H1 (cell line): ENCODE measurements around the gene SLFN12L. TPM values are rescaled to one million over a fixed set of nuclear protein-coding genes. Genes with fewer than 3 reads are reported as not detected.

Experiments used
- BACH1 ChIP-seq: IDR thresholded peaks from 2 replicates; pipeline ENCODE4 v1.6.1; 2012; ENCODE audit warnings: low read length, improper control_type of control experiment
- BRCA1 ChIP-seq: IDR thresholded peaks from 2 replicates; pipeline ENCODE4 v1.6.1; 2012; ENCODE audit warnings: low read depth, low read length, improper control_type of control experiment
- CBX5 ChIP-seq: fragments of 300-800, 300-1000 bp; sonication (generic); IDR thresholded peaks from 2 replicates; pipeline ENCODE4 v1.7.1; 2016; ENCODE audit warnings: antibody characterized with exemption, low read length, low read depth
- CEBPB ChIP-seq: IDR thresholded peaks from 2 replicates; pipeline ENCODE4 v1.6.1; 2012; ENCODE audit warnings: low read depth, low read length
- CTCF ChIP-seq, 3 experiments: IDR thresholded peaks; 1 replicate in 2 of 3; 2 replicates in 1 of 3; pipeline versions ENCODE4 v1.5.1 to v1.6.1; 2011; ENCODE audit warnings: low read length in 3 of 3, mild to moderate bottlenecking in 3 of 3, inconsistent platforms in 2 of 3, low read depth in 1 of 3, moderate library complexity in 1 of 3; ENCODE audit not compliant: insufficient read depth in 1 of 3; ENCODE audit errors: control extremely low read depth in 1 of 3
- EP300 ChIP-seq, 2 experiments: IDR thresholded peaks; 1 replicate in 1 of 2; 2 replicates in 1 of 2; pipeline ENCODE4 v1.6.1; 2011 to 2012; ENCODE audit warnings: low read depth in 2 of 2, low read length in 2 of 2, mild to moderate bottlenecking in 2 of 2, borderline replicate concordance in 1 of 2, inconsistent platforms in 1 of 2, moderate library complexity in 1 of 2
- EZH2 ChIP-seq: fragments of 200-600 bp; sonication (generic); IDR thresholded peaks from 2 replicates; pipeline ENCODE4 v1.7.1; 2012; ENCODE audit warnings: low read depth, mild to moderate bottlenecking, moderate library complexity, low read length, inconsistent platforms; ENCODE audit not compliant: severe bottlenecking
- FOSL1 ChIP-seq: IDR thresholded peaks from 2 replicates; pipeline ENCODE4 v1.6.1; 2011; ENCODE audit warnings: mild to moderate bottlenecking, low read depth, low read length, moderate library complexity; ENCODE audit not compliant: insufficient read depth
- KDM1A ChIP-seq: fragments of 200-600, 300-600 bp; sonication (generic); IDR thresholded peaks from 2 replicates; pipeline ENCODE4 v1.7.1; 2016; ENCODE audit warnings: mild to moderate bottlenecking, low read length, borderline replicate concordance
- NANOG ChIP-seq: IDR thresholded peaks from 2 replicates; pipeline ENCODE4 v1.6.1; 2011; ENCODE audit warnings: low read length, low read depth, mild to moderate bottlenecking, inconsistent platforms; ENCODE audit not compliant: insufficient read depth, poor library complexity, severe bottlenecking
- NRF1 ChIP-seq: IDR thresholded peaks from 2 replicates; pipeline ENCODE4 v1.6.1; 2011; ENCODE audit warnings: mild to moderate bottlenecking, low read depth, low read length, improper control_type of control experiment
- POLR2A ChIP-seq, 2 experiments: IDR thresholded peaks; 1 replicate in 1 of 2; 2 replicates in 1 of 2; pipeline ENCODE4 v1.6.1; 2011; ENCODE audit warnings: low read depth in 2 of 2, low read length in 2 of 2, mild to moderate bottlenecking in 2 of 2; ENCODE audit errors: control extremely low read depth in 1 of 2
- RNF2 ChIP-seq: fragments of 200-900, 300-1000 bp; sonication (generic); IDR thresholded peaks from 2 replicates; pipeline ENCODE4 v1.7.1; 2016; ENCODE audit warnings: borderline replicate concordance, low read depth, mild to moderate bottlenecking, antibody characterized with exemption, low read length; ENCODE audit not compliant: poor library complexity, severe bottlenecking; ENCODE audit errors: missing control alignments
- SIX5 ChIP-seq: IDR thresholded peaks from 2 replicates; pipeline ENCODE4 v1.6.1; 2011; ENCODE audit warnings: mild to moderate bottlenecking, low read depth, low read length
- SP1 ChIP-seq: IDR thresholded peaks from 2 replicates; pipeline ENCODE4 v1.6.1; 2011; ENCODE audit warnings: low read depth, low read length
- TBP ChIP-seq: IDR thresholded peaks from 2 replicates; pipeline ENCODE4 v1.6.1; 2011; ENCODE audit warnings: low read depth, low read length, improper control_type of control experiment
- TEAD4 ChIP-seq: IDR thresholded peaks from 2 replicates; pipeline ENCODE4 v1.6.1; 2012; ENCODE audit warnings: low read depth, low read length, inconsistent platforms, mixed read lengths
- USF2 ChIP-seq: IDR thresholded peaks from 2 replicates; pipeline ENCODE4 v1.6.1; 2011; ENCODE audit warnings: low read length, improper control_type of control experiment
- polyA plus RNA-seq, 7 experiments: library from polyadenylated mRNA; depleted of rRNA in 3 of 7; stranded (reverse) in 5 of 7; unstranded in 2 of 7; fragments of >200 nt in 5 of 7; fragments of 200-250 nt in 2 of 7; gene quantifications; 1 replicate in 5 of 7; 2 replicates in 1 of 7; 4 replicates in 1 of 7; pipeline versions ENCODE4 v1.2.1 to v1.2.3, GENCODE V29; 2011 to 2013; ENCODE audit warnings: missing spikeins in 2 of 7, mixed read lengths in 2 of 7
- total RNA-seq: library from RNA; stranded (reverse); fragmentation: NEBNext Ultra II Directional; extraction: Animal tissue kit (Norgen Biotek cat#: 25700); gene quantifications from 2 replicates; pipeline ENCODE4 v1.2.1, GENCODE V29; 2021
- TF ChIP-seq, protein P1 (sequence below): IDR thresholded peaks from 2 replicates; pipeline ENCODE4 v1.6.1; 2012; ENCODE audit warnings: low read length, inconsistent platforms

SLFN12L gene
- total and polyA plus RNA-seq, 2 of the 8 experiments (the other 6 are each of a cell fraction or from before 2014, with no cell fraction given) = not detected

DNA sequence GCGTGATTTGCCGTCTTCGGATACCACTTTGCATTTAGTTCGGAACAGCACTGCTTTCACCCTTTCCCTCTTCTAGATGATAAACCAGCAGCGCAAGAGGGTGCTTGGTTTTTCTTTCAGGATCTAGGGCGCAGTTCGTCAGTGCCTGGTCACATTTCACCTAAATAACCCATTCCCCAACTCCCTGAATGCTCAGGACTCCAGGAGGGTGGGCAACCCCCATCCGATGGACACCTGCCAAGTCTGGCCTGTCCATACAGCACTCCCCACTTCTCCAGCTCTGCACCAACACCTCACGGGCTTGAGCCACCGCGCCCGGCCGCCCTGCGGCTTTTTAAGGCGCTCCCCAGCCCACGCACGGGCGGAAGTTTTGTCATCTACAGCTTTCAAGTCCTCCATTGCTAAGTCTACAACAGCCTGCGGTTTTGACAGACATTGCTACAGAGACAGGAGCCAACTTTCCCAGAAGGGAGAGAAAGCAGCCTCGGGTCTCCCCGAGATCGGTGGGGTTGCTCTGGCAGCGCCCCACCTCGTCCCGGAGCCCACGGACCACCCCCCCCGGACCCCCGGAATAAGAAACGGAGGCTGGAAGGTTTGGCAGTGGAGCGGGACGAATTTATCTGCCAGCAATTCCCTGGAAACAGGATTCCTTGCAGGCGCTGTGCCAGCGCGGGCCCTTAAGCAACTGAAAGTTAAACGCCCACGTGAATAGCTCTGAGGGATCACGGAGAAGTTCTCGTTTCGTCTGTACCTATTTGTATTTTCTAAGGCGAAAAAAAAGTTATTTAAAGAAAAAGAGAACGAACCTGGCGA, 50.4 kb downstream of the SLFN12L start (continued):
- TF ChIP-seq CEBPB = no peak
- TF ChIP-seq POLR2A (IDR thresholded peaks at IDR 0.05; ENCODE audit: control extremely low read depth in 1 of 2, low read depth in 2 of 2, low read length in 2 of 2) = no peak
- TF ChIP-seq SP1 = no peak
- TF ChIP-seq NANOG = no peak
- no peak for TF ChIP-seq CBX5
- TF ChIP-seq SIX5 = no peak
- TF ChIP-seq RNF2 = peak; percentile 97
- TF ChIP-seq EP300 (IDR thresholded peaks at IDR 0.05; ENCODE audit: borderline replicate concordance in 1 of 2, low read depth in 2 of 2, low read length in 2 of 2) = no peak
- no peak for TF ChIP-seq NRF1
- TF ChIP-seq KDM1A = no peak
- no peak for TF ChIP-seq FOSL1
- TF ChIP-seq TBP = no peak
- TF ChIP-seq, protein P1, sequence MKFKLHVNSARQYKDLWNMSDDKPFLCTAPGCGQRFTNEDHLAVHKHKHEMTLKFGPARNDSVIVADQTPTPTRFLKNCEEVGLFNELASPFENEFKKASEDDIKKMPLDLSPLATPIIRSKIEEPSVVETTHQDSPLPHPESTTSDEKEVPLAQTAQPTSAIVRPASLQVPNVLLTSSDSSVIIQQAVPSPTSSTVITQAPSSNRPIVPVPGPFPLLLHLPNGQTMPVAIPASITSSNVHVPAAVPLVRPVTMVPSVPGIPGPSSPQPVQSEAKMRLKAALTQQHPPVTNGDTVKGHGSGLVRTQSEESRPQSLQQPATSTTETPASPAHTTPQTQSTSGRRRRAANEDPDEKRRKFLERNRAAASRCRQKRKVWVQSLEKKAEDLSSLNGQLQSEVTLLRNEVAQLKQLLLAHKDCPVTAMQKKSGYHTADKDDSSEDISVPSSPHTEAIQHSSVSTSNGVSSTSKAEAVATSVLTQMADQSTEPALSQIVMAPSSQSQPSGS = no peak
- TF ChIP-seq BACH1 = no peak
- no peak for TF ChIP-seq USF2
- TF ChIP-seq TEAD4 = no peak
- no peak for TF ChIP-seq BRCA1
- peak; percentile 97 for TF ChIP-seq EZH2
- no peak for TF ChIP-seq CTCF (IDR thresholded peaks at IDR 0.05; ENCODE audit: control extremely low read depth in 1 of 3, insufficient read depth in 1 of 3, low read depth in 1 of 3, low read length in 3 of 3)
